GM18909 (cell line): ENCODE results near the gene PERCC1.

Experiments
- ATAC-seq: cut with Tn5 transposase; IDR thresholded peaks from one replicate; pipeline ENCODE4 v1.9.1; 2021; ENCODE audit warnings: mild to moderate bottlenecking; ENCODE audit not compliant: unreplicated experiment, poor library complexity

The PERCC1 gene

GRCh38 chr16:1430759-1431496 is at the start of gene PERCC1:
Gene PERCC1, plus strand, starts transcription at chr16:1431078. Its CDS starts 1,516 bp downstream, at chr16:1432594.
- ATAC-seq: no peak

- no peak for ATAC-seq
Observed at GRCh38 chr16:1381612-1382406, 49.1 kb upstream of the PERCC1 start.

DNA sequence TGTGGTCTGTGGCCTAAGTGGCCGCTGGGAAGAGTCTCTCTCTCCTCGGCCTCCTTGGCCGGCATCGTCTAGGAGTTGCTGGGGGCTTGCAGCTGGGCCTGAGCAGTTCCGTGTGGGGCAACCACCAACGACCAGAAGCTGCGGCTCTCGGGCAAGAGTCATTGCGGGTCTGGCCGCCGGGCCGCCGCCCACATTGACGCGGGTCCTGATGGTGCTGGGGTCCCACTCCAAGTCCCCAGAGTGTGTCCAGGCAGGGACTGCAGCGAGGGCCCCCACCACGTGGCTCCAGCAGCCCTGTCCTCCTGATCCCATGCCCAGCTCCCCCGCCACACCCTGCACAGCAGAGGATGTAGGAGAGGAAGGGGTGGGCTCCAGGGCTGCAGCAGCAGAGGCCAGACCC is 47.3 kb upstream of the PERCC1 start:
- no peak for ATAC-seq

DNA sequence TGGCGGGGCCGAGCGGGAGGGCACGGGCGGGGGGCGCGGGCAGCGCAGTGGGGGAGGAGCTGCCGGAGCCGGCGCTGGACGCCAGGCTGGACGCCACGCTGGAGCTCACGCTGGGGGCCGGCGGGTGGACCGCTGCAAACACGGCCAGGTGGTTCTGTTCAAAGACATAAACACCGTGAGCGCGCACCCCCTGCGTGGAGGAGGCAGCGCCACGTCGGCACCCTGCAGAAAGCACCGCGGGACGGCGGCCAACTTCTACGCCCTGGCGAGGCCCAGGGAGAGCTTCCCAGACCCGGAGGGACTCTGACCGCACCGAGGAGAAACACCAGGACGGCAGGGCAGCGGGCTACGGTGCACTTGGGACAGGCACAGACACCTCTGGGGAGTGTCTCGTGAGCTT is 45.6 kb upstream of the PERCC1 start:
- ATAC-seq: no peak

DNA sequence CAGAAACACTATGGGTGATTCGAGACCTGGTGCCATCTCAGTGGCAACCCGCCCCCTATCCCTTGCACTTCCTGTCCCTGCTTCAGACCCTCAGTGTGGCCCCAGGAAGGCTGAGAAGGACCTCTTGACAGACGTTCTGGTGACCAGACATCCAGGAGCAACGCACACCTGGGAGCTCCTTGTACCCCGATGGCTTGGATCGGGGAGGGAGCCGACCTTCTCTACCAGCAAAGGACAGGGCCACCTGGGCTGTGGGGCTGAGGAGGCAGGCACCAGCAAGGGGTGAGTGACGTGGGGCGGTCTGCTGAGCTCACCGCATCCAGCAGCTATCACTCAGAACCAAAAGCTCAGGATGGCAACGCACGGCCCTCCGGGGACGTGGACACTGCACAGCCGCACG is 43.5 kb upstream of the PERCC1 start:
- no peak for ATAC-seq

- no peak for ATAC-seq
Observed at GRCh38 chr16:1389762-1390161, 41.1 kb upstream of the PERCC1 start.

- ATAC-seq: no peak
Observed at GRCh38 chr16:1390239-1390779, 40.6 kb upstream of the PERCC1 start.

DNA sequence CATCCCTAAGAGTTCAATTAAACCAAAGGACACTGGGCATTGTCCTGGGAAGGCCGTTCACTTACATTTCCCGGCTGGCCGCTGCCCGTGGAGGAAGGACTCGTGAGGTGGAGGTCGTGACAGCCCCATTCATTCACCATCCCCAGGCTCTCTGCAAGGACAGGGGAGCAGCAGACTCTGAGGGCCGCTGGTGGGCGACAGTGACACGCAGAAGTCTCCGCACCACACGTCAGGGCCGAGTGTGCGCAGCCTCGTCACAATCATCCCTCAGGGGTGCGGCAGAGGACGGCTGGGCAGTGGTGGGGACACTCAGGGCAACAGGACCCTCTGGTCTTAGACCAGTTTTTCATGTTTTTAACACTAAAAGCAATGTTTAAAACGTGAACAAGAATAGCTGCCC is 38.1 kb upstream of the PERCC1 start:
- no peak for ATAC-seq

DNA sequence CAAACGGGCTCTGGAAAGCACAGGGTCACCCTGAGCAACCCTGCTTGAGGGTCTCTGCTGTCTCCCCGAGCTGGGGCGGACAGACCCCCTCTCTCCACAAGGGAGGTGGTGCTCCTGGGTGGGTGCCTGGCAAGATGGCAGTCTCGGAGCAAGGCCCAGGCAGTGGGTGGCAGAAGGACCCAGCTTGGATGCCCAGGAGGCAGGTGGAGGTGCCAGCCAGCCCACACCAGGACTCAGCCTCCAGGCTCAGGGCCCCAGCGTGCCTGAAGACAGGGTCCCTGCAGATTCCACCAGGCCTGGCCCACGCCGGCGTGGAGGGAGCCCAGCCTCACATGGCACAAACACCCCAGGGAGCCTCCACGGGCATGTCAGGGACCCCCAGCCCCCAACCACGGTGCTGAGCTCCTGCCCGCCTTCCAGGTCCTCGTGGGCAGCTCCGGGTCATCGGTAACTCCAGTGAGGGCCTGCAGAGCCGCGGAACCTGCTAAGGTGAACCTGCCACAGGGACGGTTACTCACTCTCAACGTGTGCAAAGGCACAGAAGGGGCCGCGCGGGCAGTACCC is 37.2 kb upstream of the PERCC1 start:
- ATAC-seq: no peak

DNA sequence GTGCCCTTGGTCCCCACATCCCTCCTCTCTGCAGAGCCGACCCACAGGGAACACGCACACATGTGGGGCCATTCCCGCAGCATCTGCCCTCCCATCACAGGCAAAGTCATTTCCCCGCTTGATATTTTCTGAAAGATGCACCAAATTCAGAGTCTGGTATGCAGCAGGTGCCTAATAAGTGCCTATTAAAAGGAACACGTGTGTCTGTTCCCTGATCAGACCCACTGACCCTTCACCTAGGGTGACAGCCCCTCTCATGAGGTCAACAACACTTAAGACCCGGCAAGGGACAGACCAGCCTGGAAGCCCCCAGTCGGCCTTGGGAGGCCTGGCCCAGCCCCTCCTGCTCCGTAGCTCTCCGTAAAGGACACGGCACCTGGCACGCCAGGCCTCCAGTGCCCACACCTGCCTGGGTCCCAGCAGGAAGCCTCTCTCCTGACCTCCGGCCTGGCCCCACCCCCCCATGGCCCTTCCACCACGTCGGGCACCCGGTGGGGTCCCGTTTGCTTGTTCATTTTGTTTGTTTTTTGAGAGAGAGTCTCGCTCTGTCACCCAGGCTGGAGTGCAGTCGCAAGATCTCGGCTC is 36.4 kb upstream of the PERCC1 start:
- no peak for ATAC-seq

GRCh38 chr16:1395444-1396031 is 35.3 kb upstream of the PERCC1 start:
- ATAC-seq: no peak

DNA sequence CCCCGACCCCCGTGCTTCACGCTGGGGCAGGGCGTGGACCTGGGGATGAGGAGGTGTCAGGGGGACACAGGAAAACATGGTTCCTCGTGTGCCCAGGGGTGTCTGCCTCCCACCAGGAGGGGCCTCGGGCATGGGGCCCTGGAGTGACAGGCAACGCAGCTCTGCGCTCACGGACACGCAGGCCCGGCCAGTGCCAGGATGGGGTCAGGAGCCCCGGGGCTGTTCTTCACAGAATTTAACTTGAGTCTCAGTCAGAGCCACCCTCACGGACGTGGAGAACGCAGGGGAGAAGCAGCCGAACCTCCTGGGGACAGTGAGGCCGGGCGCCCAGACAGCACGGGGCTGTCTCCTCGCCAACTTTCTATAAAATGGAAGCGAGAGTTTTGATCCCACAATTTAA is 33.1 kb upstream of the PERCC1 start:
- ATAC-seq: no peak

DNA sequence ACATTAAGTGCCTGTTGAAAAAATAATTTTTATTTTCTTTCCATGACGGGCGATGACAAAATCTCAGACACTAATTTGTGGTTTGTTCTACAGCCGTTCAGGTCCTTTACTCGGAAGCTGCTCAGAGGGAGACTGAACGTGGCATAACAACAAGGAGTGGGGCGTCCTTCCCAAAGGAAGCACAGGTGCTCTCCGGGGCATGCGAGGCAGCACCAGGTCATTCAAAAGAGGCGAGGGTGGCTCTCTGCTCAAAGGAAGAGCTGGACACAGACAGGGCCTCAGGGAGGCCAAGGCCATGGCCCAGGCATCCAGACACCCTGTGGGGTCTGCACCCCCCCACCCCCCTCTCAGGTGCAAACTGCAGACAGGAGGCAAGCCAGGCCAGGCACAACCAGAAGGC is 32.5 kb upstream of the PERCC1 start:
- ATAC-seq: no peak

DNA sequence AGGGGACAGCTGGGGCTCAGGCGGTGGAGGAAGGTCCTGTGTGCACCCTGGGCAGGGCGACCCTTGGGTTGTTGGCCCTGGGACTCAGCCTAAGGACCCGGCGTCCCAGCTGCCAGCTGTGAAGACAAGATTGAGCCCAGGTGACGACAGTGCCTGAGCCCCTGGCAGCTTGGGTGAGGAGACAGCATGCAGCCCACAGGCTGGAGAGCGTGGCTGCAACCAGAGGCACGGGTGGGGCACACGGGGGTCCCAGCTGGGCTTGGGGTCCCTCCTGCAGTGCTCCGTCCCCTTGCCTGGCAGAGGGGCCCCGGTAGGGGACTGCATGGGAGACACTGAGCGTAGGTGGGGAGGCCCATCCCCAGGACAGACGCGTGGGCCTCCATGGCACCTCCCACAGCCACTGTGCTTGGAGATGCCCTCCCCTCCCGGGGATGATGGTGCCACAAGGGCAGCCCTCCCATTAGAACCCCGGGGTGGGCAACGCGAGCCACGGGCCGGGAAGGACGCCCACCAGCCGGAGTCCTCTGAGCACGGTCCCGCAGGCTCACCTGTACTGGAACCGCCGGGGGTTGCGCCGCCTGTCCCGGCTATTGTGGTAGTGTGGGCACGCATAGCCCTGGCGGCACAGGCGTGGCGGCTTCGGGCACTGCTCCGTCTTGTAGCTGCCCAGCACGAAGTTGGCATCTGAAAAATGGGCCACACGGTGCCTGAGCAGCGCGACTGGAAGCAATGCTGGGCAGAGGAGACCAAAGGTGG is 31.9 kb upstream of the PERCC1 start:
- no peak for ATAC-seq

DNA sequence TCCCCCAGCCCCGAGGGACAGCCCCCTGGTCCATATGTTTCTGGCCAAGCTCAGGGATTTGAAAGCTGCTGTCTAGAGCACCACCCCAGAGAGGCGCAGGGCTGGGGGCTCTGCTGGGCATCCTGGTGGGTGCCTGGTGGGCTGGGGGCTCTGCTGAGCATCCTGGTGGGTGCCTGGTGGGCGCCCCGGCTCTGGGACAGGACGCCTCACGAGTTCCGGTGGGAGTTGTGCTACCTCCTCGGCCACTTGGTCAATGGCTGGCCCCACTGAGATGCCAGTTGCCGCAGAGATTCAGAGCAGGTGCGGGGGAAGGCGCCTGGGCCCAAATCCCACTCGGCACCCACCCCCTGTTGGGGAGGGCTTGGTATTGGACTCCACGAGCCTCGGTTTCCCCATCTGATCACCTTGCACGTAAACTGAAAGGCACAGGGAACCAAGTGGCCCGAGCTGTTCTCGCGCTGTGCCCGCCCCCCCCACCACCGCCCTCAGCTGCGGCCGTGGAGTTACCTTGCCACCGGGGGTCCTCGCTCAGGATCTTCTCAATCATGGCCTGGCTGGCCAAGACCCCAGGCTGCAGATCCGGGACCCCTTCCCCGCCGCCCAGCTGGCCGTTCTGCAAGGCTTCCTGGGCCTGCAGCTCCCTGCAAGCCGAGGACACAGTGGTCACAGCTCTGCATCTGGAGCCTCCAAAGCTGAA is 29.7 kb upstream of the PERCC1 start:
- no peak for ATAC-seq

DNA sequence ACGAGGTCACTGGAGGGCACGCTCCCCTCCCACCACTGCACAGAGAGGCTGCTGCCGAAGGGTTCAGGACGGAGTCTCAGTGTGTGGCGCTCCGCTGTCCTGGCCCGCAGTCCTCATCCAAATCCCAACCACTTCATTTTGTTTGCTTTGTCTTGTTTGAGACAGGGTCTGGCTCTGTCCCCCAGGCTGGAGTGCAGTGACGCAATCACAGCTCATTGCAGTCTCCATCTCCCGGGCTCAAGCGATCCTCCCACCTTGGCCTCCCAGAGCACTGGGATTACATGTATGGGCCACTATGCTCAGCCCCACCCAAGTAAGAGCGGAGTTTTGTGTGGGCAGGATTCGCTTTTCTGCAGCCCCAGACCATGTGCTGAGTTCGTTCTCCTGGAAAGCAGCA is 29.1 kb upstream of the PERCC1 start:
- ATAC-seq: no peak

DNA sequence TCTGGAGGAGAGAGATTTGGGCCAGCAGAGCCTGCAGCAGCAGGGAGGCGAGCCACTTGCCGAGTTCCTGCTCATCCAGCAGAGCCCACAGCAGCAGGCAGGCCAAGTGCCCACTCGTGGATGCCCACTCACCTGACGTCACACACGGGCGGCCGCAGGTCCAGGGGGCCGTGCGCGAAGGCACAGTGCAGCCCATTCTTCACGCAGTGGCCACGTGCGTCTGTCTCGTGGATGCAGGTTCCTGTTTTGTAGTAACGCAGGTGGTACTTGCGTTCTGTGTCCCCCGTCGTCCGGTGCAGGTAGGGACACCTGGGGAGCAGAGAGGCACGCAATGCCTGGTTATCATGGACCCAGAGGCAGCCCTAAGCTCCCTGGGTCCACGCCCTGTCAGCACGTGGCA is 27.8 kb upstream of the PERCC1 start:
- ATAC-seq: no peak

- ATAC-seq: no peak
Observed at GRCh38 chr16:1403733-1404132, 27.1 kb upstream of the PERCC1 start.

GRCh38 chr16:1407753-1408152 is 23.1 kb upstream of the PERCC1 start:
- ATAC-seq: peak; percentile 10
